Hepatocyte (in vitro differentiated cells): ENCODE results near the gene RARRES2. TPM values are rescaled to one million over a fixed set of nuclear protein-coding genes. Genes with fewer than 3 reads are reported as not detected.

ENCODE experiments used
- DNase-seq: peaks from one replicate; pipeline ENCODE4 v3.0.0-alpha.2; 2016; ENCODE audit warnings: low spot score
- H2AFZ ChIP-seq: fragments of 200-600 bp; sonication (generic); 2 replicates; pipeline ENCODE4 v1.6.0; 2016; ENCODE audit warnings: antibody characterized with exemption, mild to moderate bottlenecking
- H3K27ac ChIP-seq: fragments of 200-600 bp; sonication (generic); 2 replicates; pipeline ENCODE4 v1.5.1; 2016; ENCODE audit warnings: mild to moderate bottlenecking
- H3K27me3 ChIP-seq: fragments of 200-600 bp; sonication (generic); 2 replicates; pipeline ENCODE4 v1.6.1; 2016
- H3K36me3 ChIP-seq: fragments of 200-600 bp; sonication (generic); replicated peaks from 2 replicates; pipeline ENCODE4 v1.5.1; 2016; ENCODE audit warnings: low read depth; ENCODE audit not compliant: insufficient read depth
- H3K4me1 ChIP-seq: fragments of 200-600 bp; sonication (generic); 2 replicates; pipeline ENCODE4 v1.5.1; 2016; ENCODE audit warnings: mild to moderate bottlenecking, moderate library complexity; ENCODE audit not compliant: insufficient read depth
- H3K4me2 ChIP-seq: fragments of 200-600 bp; sonication (generic); 2 replicates; pipeline ENCODE4 v1.6.0; 2016
- H3K4me3 ChIP-seq: fragments of 200-600 bp; sonication (generic); 2 replicates; pipeline ENCODE4 v1.5.1; 2016; ENCODE audit warnings: mild to moderate bottlenecking
- H3K79me2 ChIP-seq: fragments of 200-600 bp; sonication (generic); 2 replicates; pipeline ENCODE4 v1.6.0; 2017; ENCODE audit warnings: mild to moderate bottlenecking
- H3K9me2 ChIP-seq: fragments of 200-600 bp; sonication (generic); replicated peaks from 2 replicates; pipeline ENCODE4 v1.6.0; 2017; ENCODE audit warnings: mild to moderate bottlenecking; ENCODE audit not compliant: insufficient read depth
- H3K9me3 ChIP-seq: fragments of 200-600 bp; sonication (generic); 2 replicates; pipeline ENCODE4 v1.5.1; 2016; ENCODE audit warnings: low read depth, mild to moderate bottlenecking
- H4K20me1 ChIP-seq: fragments of 200-600 bp; sonication (generic); 2 replicates; pipeline ENCODE4 v1.6.0; 2016; ENCODE audit warnings: mild to moderate bottlenecking; ENCODE audit not compliant: insufficient read depth, poor library complexity, severe bottlenecking
- CTCF ChIP-seq: fragments of 200-600 bp; sonication (generic); IDR thresholded peaks from 2 replicates; pipeline ENCODE4 v1.5.1; 2016; ENCODE audit warnings: antibody characterized with exemption, mild to moderate bottlenecking; ENCODE audit not compliant: poor library complexity
- EZH2 ChIP-seq: fragments of 200-600 bp; sonication (generic); IDR thresholded peaks from 2 replicates; pipeline ENCODE4 v1.6.1; 2016; ENCODE audit warnings: antibody characterized with exemption, mild to moderate bottlenecking, borderline replicate concordance
- EZH2phosphoT487 ChIP-seq: fragments of 200-600 bp; sonication (generic); IDR thresholded peaks from one replicate; pipeline ENCODE4 v1.6.1; 2018; ENCODE audit warnings: antibody characterized with exemption, mild to moderate bottlenecking, low read depth, moderate library complexity; ENCODE audit not compliant: unreplicated experiment, severe bottlenecking
- WGBS: methylation state at CpG from one replicate; pipeline ENCODE4 v1.1.6; 2016; ENCODE audit warnings: low lambda C conversion rate; ENCODE audit errors: missing lambda C conversion rate; 5-methylcytosine and 5-hydroxymethylcytosine counted together
- polyA plus RNA-seq: library from polyadenylated mRNA; unstranded; fragments of >200 nt; fragmentation: Nextera tagmentation; extraction: Ambion mirVana; gene quantifications from 2 replicates; pipeline ENCODE4 v1.2.1, GENCODE V29; 2016
- total RNA-seq: library from RNA; depleted of rRNA; stranded (reverse); fragments of >200 nt; gene quantifications from 2 replicates; pipeline ENCODE4 v1.2.3, GENCODE V29; 2014

RARRES2 gene
- total and polyA plus RNA-seq, 2 experiments from 2014 or later, result 104 to 187 TPM

DNA sequence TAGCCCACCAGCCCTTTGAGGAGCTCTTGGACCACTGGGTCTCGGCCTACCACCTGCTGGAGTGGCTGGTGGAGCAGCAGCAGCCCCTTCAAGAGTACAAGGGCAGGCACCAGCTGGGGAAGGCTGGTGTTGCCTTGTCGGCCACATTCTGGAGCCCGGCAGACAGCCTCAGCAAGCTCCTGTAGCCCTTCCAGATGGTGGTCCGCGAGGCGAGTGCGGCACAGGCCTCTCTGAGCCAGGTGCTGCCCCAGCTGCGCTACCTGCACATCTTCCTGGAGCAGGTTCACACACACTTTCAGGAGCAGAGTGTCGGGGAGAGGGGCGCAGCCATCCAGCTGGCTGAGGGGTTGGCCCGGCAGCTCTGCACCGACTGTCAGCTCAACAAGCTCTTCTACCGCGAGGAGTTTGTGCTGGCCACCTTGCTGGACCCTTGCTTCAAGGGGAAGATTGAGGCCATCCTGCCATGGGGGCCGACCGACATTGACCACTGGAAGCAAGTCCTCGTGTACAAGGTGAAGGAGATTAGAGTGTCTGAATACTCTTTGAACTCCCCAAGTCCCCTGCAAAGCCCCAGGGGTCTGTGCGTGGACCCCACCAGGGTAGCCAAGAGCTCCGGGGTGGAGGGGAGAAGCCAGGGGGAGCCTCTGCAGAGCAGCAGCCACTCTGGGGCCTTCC is 11.1 kb downstream of the RARRES2 start:
- Histone ChIP-seq H4K20me1 (no peaks in the 10 kb centered on the region), H3K4me1 (peaks cover under 1% of the 10 kb centered on the region), H3K4me2 (no peak overlapping the region), H3K27ac (no peak overlapping the region), H2AFZ (no peak overlapping the region), H3K9me2 (no peaks in the 10 kb centered on the region), H3K36me3 (no peaks in the 10 kb centered on the region), H3K4me3 (no peak overlapping the region), H3K9me3 (no peaks in the 10 kb centered on the region), H3K79me2 (peaks cover 10% of the 10 kb centered on the region), H3K27me3 (no peaks in the 10 kb centered on the region)
- no peak for DNase-seq
- TF ChIP-seq CTCF (no peak), EZH2phosphoT487 (no peak), EZH2 (no peak)
- 96% methylated on average over 19 of the region's 19 CpGs for WGBS

DNA sequence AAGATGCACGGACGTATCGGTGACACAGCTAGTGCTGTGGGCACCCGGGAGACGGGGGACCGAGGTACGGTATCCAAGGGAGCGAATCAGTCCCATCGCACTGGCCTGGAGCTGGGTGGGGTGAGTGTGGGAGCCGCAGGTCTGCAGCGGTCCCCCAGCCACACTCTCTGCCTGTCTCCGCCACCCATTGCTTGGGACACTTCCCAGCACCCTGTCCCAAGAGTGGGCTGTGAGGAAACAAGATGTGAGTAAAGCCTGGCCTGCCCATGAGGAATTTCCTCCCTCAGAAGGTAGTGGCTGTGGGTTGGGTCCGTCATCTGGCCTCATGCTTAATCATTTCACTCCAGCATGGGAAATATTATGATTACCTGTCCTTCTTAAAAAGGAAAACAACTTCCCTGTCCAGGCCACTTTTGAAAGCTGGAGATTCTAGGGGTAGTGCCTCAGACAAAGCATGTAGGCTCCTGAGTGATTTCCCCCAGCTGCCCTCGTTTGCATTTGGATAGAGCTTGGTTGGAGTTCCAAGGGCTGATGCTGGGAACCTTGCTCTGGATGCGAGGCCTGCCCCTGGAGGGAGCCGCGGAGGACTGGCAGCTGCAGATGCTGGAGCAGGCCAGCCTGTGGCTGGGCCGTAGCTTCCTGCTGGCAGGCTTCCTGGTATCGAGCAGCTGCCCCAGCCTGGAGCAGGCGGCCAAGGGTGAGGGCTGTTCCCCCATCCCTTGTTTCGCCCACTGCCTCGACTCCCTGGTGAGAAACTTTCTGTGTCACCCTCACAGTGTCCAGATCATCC is 11.9 kb downstream of the RARRES2 start:
- Histone ChIP-seq H3K4me3 (no peak overlapping the region), H3K27ac (no peak overlapping the region), H3K4me2 (no peak overlapping the region), H3K9me2 (no peaks in the 10 kb centered on the region), H4K20me1 (no peaks in the 10 kb centered on the region), H3K9me3 (no peaks in the 10 kb centered on the region), H3K36me3 (no peaks in the 10 kb centered on the region), H3K79me2 (peaks cover 15% of the 10 kb centered on the region), H2AFZ (no peak overlapping the region), H3K4me1 (no peaks in the 10 kb centered on the region), H3K27me3 (no peaks in the 10 kb centered on the region)
- 85% methylated on average over 21 of the region's 22 CpGs for WGBS
- no peak for DNase-seq
- TF ChIP-seq EZH2, result no peak
- TF ChIP-seq CTCF, result no peak
- TF ChIP-seq EZH2phosphoT487, result no peak

DNA sequence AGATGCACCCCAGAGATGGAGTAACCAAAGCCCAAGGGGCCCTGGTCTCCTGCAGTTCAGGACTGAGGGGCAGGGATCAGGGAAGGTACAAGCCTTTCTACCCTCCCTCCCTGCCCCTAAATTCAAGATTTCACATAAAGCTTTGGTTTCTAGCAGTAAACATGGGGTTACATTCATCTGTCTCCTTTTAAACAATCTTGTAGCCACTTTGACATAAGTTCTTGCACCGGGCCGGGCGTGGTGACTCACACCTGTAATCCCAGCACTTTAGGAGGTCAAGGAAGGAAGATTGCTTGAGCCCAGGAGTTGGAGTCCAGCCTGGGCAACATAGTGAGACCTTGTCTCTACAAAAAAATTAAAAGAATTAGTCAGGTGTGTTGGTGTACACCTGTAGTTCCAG is 14.1 kb downstream of the RARRES2 start:
- H3K36me3 ChIP-seq, result no peaks in the 10 kb centered on the region

More for the DNA sequence above, 14.1 kb downstream of the RARRES2 start:
- peaks cover 25% of the 10 kb centered on the region for H3K79me2 ChIP-seq
- H4K20me1 ChIP-seq, result no peaks in the 10 kb centered on the region
- H2AFZ ChIP-seq, result no peak overlapping the region
- H3K27ac ChIP-seq, result no peak overlapping the region
- peaks cover 5% of the 10 kb centered on the region for H3K4me1 ChIP-seq
- TF ChIP-seq EZH2 (no peak), CTCF (no peak), EZH2phosphoT487 (no peak)
- no peak overlapping the region for H3K4me2 ChIP-seq
- H3K9me3 ChIP-seq, result no peaks in the 10 kb centered on the region
- H3K27me3 ChIP-seq, result no peaks in the 10 kb centered on the region
- no peak for DNase-seq
- WGBS, result 96% methylated on average over 3 of the region's 3 CpGs
- H3K9me2 ChIP-seq, result no peaks in the 10 kb centered on the region
- H3K4me3 ChIP-seq, result no peak overlapping the region
